ENCODE results near the gene PI16.

- TF ChIP-seq POLR2A (IDR thresholded peaks at IDR 0.05; ENCODE audit: low read depth, low read length) (no peak), POLR2AphosphoS5 (IDR thresholded peaks at IDR 0.05; ENCODE audit: low read depth, low read length) (no peak), TAF1 (IDR thresholded peaks at IDR 0.05; ENCODE audit: borderline replicate concordance, low read depth, low read length) (no peak)
These were observed 1.3 kb downstream of the PI16 start for GRCh38 chr6:36955671-36956445.

Measured in GM12892 (cell line).